ENCODE data around the gene POLN. TPM values are rescaled to one million over a fixed set of nuclear protein-coding genes. Genes with fewer than 3 reads are reported as not detected.

The POLN gene
- total RNA-seq, 1 experiment from 2014 or later: 1.3 TPM

GRCh38 chr4:2049811-2050210 lies 192.1 kb downstream of the POLN start:
- H3K27me3 ChIP-seq (ENCODE audit: insufficient read depth, low read depth): no peaks in the 10 kb centered on the region
- H3K27ac ChIP-seq: no peak overlapping the region
- H3K4me1 ChIP-seq (replicated peaks; ENCODE audit: insufficient read depth): peaks cover 24% of the 10 kb centered on the region
- DNase-seq: no peak
- ChIA-PET CTCF (no interaction called here), POLR2A (ENCODE audit: unreplicated experiment) (no interaction called here)
- no peak for TF ChIP-seq CTCF (conservative IDR thresholded peaks at IDR 0.05)
- TF ChIP-seq EZH2 (IDR thresholded peaks at IDR 0.05; ENCODE audit: low read depth): no peak
- H3K9me3 ChIP-seq (ENCODE audit: insufficient read depth, low read depth): no peaks in the 10 kb centered on the region
- H3K79me2 ChIP-seq (ENCODE audit: low read depth): no peaks in the 10 kb centered on the region
- intact Hi-C loops (cut with micrococcal nuclease; ENCODE audit: unreplicated experiment): loop anchor here (10.0 kb wide), 1 partner anchor 45 kb away; no protein-coding TSS in a partner anchor
- no peak overlapping the region for H3K4me3 ChIP-seq
- H2AFZ ChIP-seq: no peak overlapping the region
- BruUV-seq (replicated peaks): no TSS peak
- H3F3A ChIP-seq (ENCODE audit: insufficient read depth, low read depth): peaks cover 18% of the 10 kb centered on the region; the same call in 1 of the 2 replicates
- no peak overlapping the region for H3K4me2 ChIP-seq
- no peaks in the 10 kb centered on the region for H4K20me1 ChIP-seq (ENCODE audit: insufficient read depth)
- no peaks in the 10 kb centered on the region for H3K36me3 ChIP-seq (ENCODE audit: low read depth)
- no peaks in the 10 kb centered on the region for H3K9me2 ChIP-seq (ENCODE audit: insufficient read depth)

- intact Hi-C loops (cut with micrococcal nuclease; ENCODE audit: unreplicated experiment): loop anchor here (10.0 kb wide), 1 partner anchor 45 kb away; no protein-coding TSS in a partner anchor
- H3F3A ChIP-seq (ENCODE audit: insufficient read depth, low read depth): peaks cover 20% of the 10 kb centered on the region; the same call in 1 of the 2 replicates
- H3K9me3 ChIP-seq (ENCODE audit: insufficient read depth, low read depth): no peaks in the 10 kb centered on the region
- no peak for DNase-seq
- ChIA-PET POLR2A (ENCODE audit: unreplicated experiment) (interaction anchor here (0.6 kb wide), 1 partner anchor 44 kb away, joined by 3 read pairs; no protein-coding TSS in a partner anchor), CTCF (no interaction called here)
- no peaks in the 10 kb centered on the region for H3K27me3 ChIP-seq (ENCODE audit: insufficient read depth, low read depth)
- peaks cover 24% of the 10 kb centered on the region for H3K4me1 ChIP-seq (replicated peaks; ENCODE audit: insufficient read depth)
- no TSS peak for BruUV-seq (replicated peaks)
- no peaks in the 10 kb centered on the region for H3K36me3 ChIP-seq (ENCODE audit: low read depth)
- no peak overlapping the region for H2AFZ ChIP-seq
- no peaks in the 10 kb centered on the region for H3K79me2 ChIP-seq (ENCODE audit: low read depth)
- no peak overlapping the region for H3K4me3 ChIP-seq
- H4K20me1 ChIP-seq (ENCODE audit: insufficient read depth): no peaks in the 10 kb centered on the region
- TF ChIP-seq EZH2 (IDR thresholded peaks at IDR 0.05; ENCODE audit: low read depth): no peak
- no peak for TF ChIP-seq CTCF (conservative IDR thresholded peaks at IDR 0.05)
- H3K4me2 ChIP-seq: no peak overlapping the region
- no peaks in the 10 kb centered on the region for H3K9me2 ChIP-seq (ENCODE audit: insufficient read depth)
- no peak overlapping the region for H3K27ac ChIP-seq
Measured at GRCh38 chr4:2049381-2049780, 192.5 kb downstream of the POLN start.

GRCh38 chr4:2048831-2049230 lies 193.1 kb downstream of the POLN start:
- no peak overlapping the region for H2AFZ ChIP-seq
- intact Hi-C loops (cut with micrococcal nuclease; ENCODE audit: unreplicated experiment): loop anchor here (10.0 kb wide), 1 partner anchor 46 kb away; no protein-coding TSS in a partner anchor
- H3F3A ChIP-seq (ENCODE audit: insufficient read depth, low read depth): peaks cover 20% of the 10 kb centered on the region; the same call in 1 of the 2 replicates
- no peaks in the 10 kb centered on the region for H3K9me3 ChIP-seq (ENCODE audit: insufficient read depth, low read depth)
- H3K79me2 ChIP-seq (ENCODE audit: low read depth): no peaks in the 10 kb centered on the region
- H3K9me2 ChIP-seq (ENCODE audit: insufficient read depth): no peaks in the 10 kb centered on the region
- H3K36me3 ChIP-seq (ENCODE audit: low read depth): no peaks in the 10 kb centered on the region
- H3K27ac ChIP-seq: peak overlapping the region; percentile 69
- H3K4me3 ChIP-seq: no peak overlapping the region
- no peaks in the 10 kb centered on the region for H4K20me1 ChIP-seq (ENCODE audit: insufficient read depth)
- POLR2A ChIA-PET (ENCODE audit: unreplicated experiment): interaction anchor here (0.6 kb wide), 1 partner anchor 45 kb away, joined by 3 read pairs; no protein-coding TSS in a partner anchor
- CTCF ChIA-PET: no interaction called here
- peak overlapping the region; percentile 27 for H3K4me2 ChIP-seq
- no peaks in the 10 kb centered on the region for H3K27me3 ChIP-seq (ENCODE audit: insufficient read depth, low read depth)
- BruUV-seq (replicated peaks): no TSS peak
- H3K4me1 ChIP-seq (replicated peaks; ENCODE audit: insufficient read depth): peaks cover 24% of the 10 kb centered on the region
- DNase-seq: peak; percentile 56 to 83
- TF ChIP-seq EZH2 (IDR thresholded peaks at IDR 0.05; ENCODE audit: low read depth) (no peak), CTCF (conservative IDR thresholded peaks at IDR 0.05) (no peak)

Data from PC-9 (cell line).